HCT116 (cell line): ENCODE measurements around the gene LRP1B. TPM values are rescaled to one million over a fixed set of nuclear protein-coding genes. Genes with fewer than 3 reads are reported as not detected.

Experiments
- ATAC-seq: fragments of 200-7000 bp; cut with Tn5 transposase; 2 replicates; pipeline ENCODE4 v1.9.1; 2020; ENCODE audit warnings: mild to moderate bottlenecking, moderate library complexity
- BruUV-seq: library from RNA; stranded (reverse); fragments of 400-500 nt; replicated peaks from 2 replicates; lab custom pipeline; 2021; lab: Mats Ljungman, UMichigan
- CTCF ChIA-PET: fragments of 300-600 bp; sonication (Branson Sonifier 250); formaldehyde crosslinking; loops from one replicate; lab custom pipeline; 2021; ENCODE audit warnings: antibody characterized with exemption; lab: Charles Lee
- POLR2A ChIA-PET: fragments of 300-600, 350-600 bp; sonication (Branson Sonifier 250); formaldehyde crosslinking; loops from one replicate; lab custom pipeline; 2021; ENCODE audit warnings: antibody characterized with exemption; lab: Charles Lee
- RAD21 ChIA-PET, 2 experiments: fragments of 300-600 bp; sonication (Branson Sonifier 250); formaldehyde crosslinking; loops; one replicate each; lab custom pipeline; 2023; ENCODE audit warnings: low total read pairs in 2 of 2; ENCODE audit not compliant: uncharacterized antibody in 2 of 2, unreplicated experiment in 2 of 2, low non-redundant PET in 1 of 2; lab: Charles Lee
- DNase-seq: peaks from one replicate; pipeline ENCODE4 v3.0.0-alpha.2; 2010; ENCODE audit warnings: low read depth, low spot score
- H2AFZ ChIP-seq: fragments of 200-600 bp; shearing (Covaris generic), sonication (generic); 2 replicates; pipeline ENCODE4 v1.6.1; 2017; ENCODE audit warnings: low read depth, mixed run types, mixed read lengths, antibody characterized with exemption, low read length; ENCODE audit not compliant: poor library complexity, severe bottlenecking
- H3K27ac ChIP-seq: 2 replicates; pipeline ENCODE4 v1.5.1; 2012; ENCODE audit warnings: low read depth, low read length
- H3K27me3 ChIP-seq: fragments of 200-600 bp; sonication (generic); 2 replicates; pipeline ENCODE4 v1.6.1; 2016; ENCODE audit warnings: mixed run types, low read length, mixed read lengths; ENCODE audit not compliant: insufficient read depth
- H3K36me3 ChIP-seq, 2 experiments: fragments of 200-500 bp in 1 of 2; fragments of 200-600 bp in 1 of 2; sonication (Bioruptor generic) in 1 of 2; sonication (generic) in 1 of 2; 2 replicates each; pipeline versions ENCODE4 v1.5.1 to v1.6.1; 2014 to 2016; ENCODE audit warnings: low read length in 2 of 2, inconsistent platforms in 1 of 2, mixed read lengths in 1 of 2, mixed run types in 1 of 2; ENCODE audit not compliant: insufficient read depth in 2 of 2, control insufficient read depth in 1 of 2
- H3K4me1 ChIP-seq, 2 experiments: fragments of 200-600 bp in 1 of 2; sonication (generic) in 1 of 2; 2 replicates each; pipeline versions ENCODE4 v1.5.1 to v1.6.1; 2012 to 2017; ENCODE audit warnings: low read length in 2 of 2, inconsistent platforms in 1 of 2, mild to moderate bottlenecking in 1 of 2, mixed read lengths in 1 of 2, mixed run types in 1 of 2, moderate library complexity in 1 of 2; ENCODE audit not compliant: insufficient read depth in 2 of 2, control insufficient read depth in 1 of 2
- H3K4me2 ChIP-seq: fragments of 200-600 bp; sonication (generic); 2 replicates; pipeline ENCODE4 v1.6.1; 2017; ENCODE audit warnings: mixed run types, low read length, mixed read lengths
- H3K4me3 ChIP-seq, 2 experiments: fragments of 200-600 bp in 1 of 2; sonication (generic) in 1 of 2; replicated peaks in 1 of 2; 2 replicates each; pipeline ENCODE4 v1.5.1; 2011 to 2016; ENCODE audit warnings: low read length in 2 of 2, control low read depth in 1 of 2, low read depth in 1 of 2, mild to moderate bottlenecking in 1 of 2, mixed read lengths in 1 of 2, mixed run types in 1 of 2
- H3K79me2 ChIP-seq: fragments of 200-600 bp; sonication (generic); 2 replicates; pipeline ENCODE4 v1.6.1; 2017; ENCODE audit warnings: mild to moderate bottlenecking, mixed run types, low read length, moderate library complexity, mixed read lengths; ENCODE audit not compliant: insufficient read depth
- H3K9ac ChIP-seq: fragments of 200-600 bp; sonication (generic); 2 replicates; pipeline ENCODE4 v1.6.1; 2016; ENCODE audit warnings: low read length, mixed read lengths
- H3K9me2 ChIP-seq: fragments of 200-600 bp; sonication (generic), shearing (Covaris generic); 2 replicates; pipeline ENCODE4 v1.6.1; 2017; ENCODE audit warnings: mixed run types, mild to moderate bottlenecking, moderate library complexity; ENCODE audit not compliant: insufficient read depth
- H3K9me3 ChIP-seq, 2 experiments: fragments of 200-500 bp in 1 of 2; fragments of 200-600 bp in 1 of 2; sonication (Bioruptor generic) in 1 of 2; sonication (generic) in 1 of 2; 2 replicates each; pipeline ENCODE4 v1.6.1; 2014 to 2017; ENCODE audit warnings: low read length in 2 of 2, mixed read lengths in 2 of 2, inconsistent platforms in 1 of 2, low read depth in 1 of 2, mild to moderate bottlenecking in 1 of 2, mixed run types in 1 of 2, moderate library complexity in 1 of 2; ENCODE audit not compliant: control insufficient read depth in 1 of 2, insufficient read depth in 1 of 2
- H4K20me1 ChIP-seq: fragments of 200-600 bp; sonication (generic), shearing (Covaris generic); 2 replicates; pipeline ENCODE4 v1.6.1; 2017; ENCODE audit warnings: mixed run types, mild to moderate bottlenecking, moderate library complexity; ENCODE audit not compliant: insufficient read depth
- CBX3 ChIP-seq: IDR thresholded peaks from 2 replicates; pipeline ENCODE4 v1.6.1; 2012; ENCODE audit warnings: low read depth
- CEBPB ChIP-seq: IDR thresholded peaks from 2 replicates; pipeline ENCODE4 v1.6.1; 2012; ENCODE audit warnings: low read depth
- EZH2 ChIP-seq: fragments of 200-600 bp; sonication (generic); IDR thresholded peaks from 2 replicates; pipeline ENCODE4 v1.6.1; 2017; ENCODE audit warnings: antibody characterized with exemption, mixed run types
- EZH2phosphoT487 ChIP-seq: fragments of 200-600 bp; IDR thresholded peaks from 2 replicates; pipeline ENCODE4 v1.6.1; 2018; ENCODE audit warnings: antibody characterized with exemption, borderline replicate concordance
- FOSL1 ChIP-seq: IDR thresholded peaks from 2 replicates; pipeline ENCODE4 v1.6.1; 2012; ENCODE audit warnings: low read depth
- POLR2A ChIP-seq: IDR thresholded peaks from 2 replicates; pipeline ENCODE4 v1.7.0; 2011; ENCODE audit warnings: borderline replicate concordance; ENCODE audit not compliant: insufficient read depth, insufficient read length; ENCODE audit errors: extremely low read depth
- POLR2AphosphoS5 ChIP-seq: IDR thresholded peaks from 2 replicates; pipeline ENCODE4 v1.6.1; 2011; ENCODE audit warnings: mild to moderate bottlenecking, low read depth, low read length, moderate library complexity
- SIN3A ChIP-seq: IDR thresholded peaks from 2 replicates; pipeline ENCODE4 v1.6.1; 2012; ENCODE audit warnings: low read depth
- SP1 ChIP-seq: IDR thresholded peaks from 2 replicates; pipeline ENCODE4 v1.6.1; 2012; ENCODE audit warnings: low read depth
- SRF ChIP-seq: IDR thresholded peaks from 2 replicates; pipeline ENCODE4 v1.6.1; 2012; ENCODE audit warnings: low read depth
- YY1 ChIP-seq: IDR thresholded peaks from 2 replicates; pipeline ENCODE4 v1.6.1; 2011; ENCODE audit warnings: low read length, low read depth, moderate library complexity, mild to moderate bottlenecking; ENCODE audit not compliant: insufficient replicate concordance; ENCODE audit errors: extremely low read depth
- ZFX ChIP-seq: fragments of 450-650 bp; IDR thresholded peaks from 2 replicates; pipeline ENCODE4 v1.6.1; 2017
- ZNF274 ChIP-seq: fragments of 200-500 bp; sonication (Bioruptor generic); IDR thresholded peaks from 2 replicates; pipeline ENCODE4 v1.6.1; 2014; ENCODE audit warnings: mild to moderate bottlenecking, low read depth, low read length, inconsistent platforms
- intact Hi-C: fragments of 100-400 bp; cut with micrococcal nuclease; formaldehyde crosslinking; loops from 2 replicates; pipeline ENCODE4 v1.10.0; 2022
- total RNA-seq: library from RNA; stranded (reverse); gene quantifications from one replicate; pipeline ENCODE4 v1.2.1, GENCODE V29; 2021; ENCODE audit not compliant: unreplicated experiment
- TF ChIP-seq, protein P1 (sequence below): IDR thresholded peaks from 2 replicates; pipeline ENCODE4 v1.6.1; 2012
- TF ChIP-seq, protein P2 (sequence below): IDR thresholded peaks from 2 replicates; pipeline ENCODE4 v1.6.1; 2011; ENCODE audit warnings: mild to moderate bottlenecking, low read length, moderate library complexity; ENCODE audit not compliant: insufficient replicate concordance; ENCODE audit errors: extremely low read depth
- TF ChIP-seq, protein P3 (sequence below), 3 experiments: fragments of 200-600 bp in 1 of 3; sonication (generic) in 1 of 3; IDR thresholded peaks in 2 of 3; conservative IDR thresholded peaks in 1 of 3; 2 replicates each; pipeline ENCODE4 v1.5.1; 2012 to 2017; ENCODE audit warnings: low read depth in 2 of 3, low read length in 2 of 3, antibody characterized with exemption in 1 of 3, borderline replicate concordance in 1 of 3, control low read depth in 1 of 3, mild to moderate bottlenecking in 1 of 3, mixed read lengths in 1 of 3, mixed run types in 1 of 3, moderate library complexity in 1 of 3; ENCODE audit not compliant: insufficient read depth in 1 of 3

LRP1B gene
- total RNA-seq, 1 experiment from 2014 or later, result 0.34 TPM

DNA sequence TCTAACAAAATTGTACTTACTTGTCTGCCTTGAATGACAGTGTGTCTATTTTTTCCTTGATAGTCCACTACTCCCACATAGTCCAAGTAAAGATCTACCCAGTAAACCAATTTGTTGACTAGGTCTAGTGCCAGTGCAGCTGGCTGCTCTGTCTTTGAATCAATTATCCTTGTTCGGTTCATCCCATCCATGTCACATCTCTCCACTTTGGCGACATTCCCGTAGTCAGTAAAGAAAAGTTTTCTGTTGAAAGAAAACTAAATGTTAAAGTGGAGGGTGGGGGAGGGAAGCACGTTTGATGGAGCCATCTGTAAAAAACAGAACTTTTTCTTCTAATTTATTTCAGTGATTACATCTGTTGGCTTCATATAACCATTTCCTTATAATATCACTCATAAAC is 1068.8 kb downstream of the LRP1B start (continued):
- no peak for TF ChIP-seq EZH2
- TF ChIP-seq, protein P1, sequence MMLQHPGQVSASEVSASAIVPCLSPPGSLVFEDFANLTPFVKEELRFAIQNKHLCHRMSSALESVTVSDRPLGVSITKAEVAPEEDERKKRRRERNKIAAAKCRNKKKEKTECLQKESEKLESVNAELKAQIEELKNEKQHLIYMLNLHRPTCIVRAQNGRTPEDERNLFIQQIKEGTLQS, result no peak

DNA sequence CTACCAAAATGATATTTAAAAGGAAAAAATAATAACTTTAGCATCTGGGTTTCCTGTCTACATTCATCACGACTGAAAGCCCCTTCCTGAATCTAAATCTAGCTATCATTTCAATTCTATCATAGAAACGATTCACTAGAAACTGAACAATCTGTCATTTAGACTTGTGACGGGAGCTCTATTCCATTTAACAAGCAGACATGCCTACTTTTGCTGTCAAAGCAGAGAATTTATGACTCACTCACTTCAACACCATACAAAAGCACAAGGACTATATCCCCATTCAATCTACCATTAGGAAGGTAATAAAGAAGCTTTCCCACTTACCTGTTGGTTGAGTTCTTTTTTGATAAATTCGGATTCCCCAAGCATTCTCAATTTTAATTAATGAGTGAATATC is 1072.3 kb downstream of the LRP1B start:
- TF ChIP-seq CEBPB (no peak), POLR2A (no peak)
- Histone ChIP-seq H3K79me2 (no peaks in the 10 kb centered on the region), H3K4me2 (no peak overlapping the region), H3K4me3 (no peak overlapping the region), H3K9me2 (no peaks in the 10 kb centered on the region), H3K27ac (no peak overlapping the region), H3K27me3 (no peaks in the 10 kb centered on the region), H2AFZ (no peak overlapping the region), H3K9ac (no peak overlapping the region), H3K36me3 (no peaks in the 10 kb centered on the region), H4K20me1 (no peaks in the 10 kb centered on the region), H3K4me1 (no peaks in the 10 kb centered on the region), H3K9me3 (no peaks in the 10 kb centered on the region)
- BruUV-seq, result no TSS peak
- POLR2A ChIA-PET, result no interaction called here
- no peak for ATAC-seq
- no peak for DNase-seq
- RAD21 ChIA-PET, result no interaction called here
- intact Hi-C loops, result no loop called here
- CTCF ChIA-PET, result no interaction called here

DNA sequence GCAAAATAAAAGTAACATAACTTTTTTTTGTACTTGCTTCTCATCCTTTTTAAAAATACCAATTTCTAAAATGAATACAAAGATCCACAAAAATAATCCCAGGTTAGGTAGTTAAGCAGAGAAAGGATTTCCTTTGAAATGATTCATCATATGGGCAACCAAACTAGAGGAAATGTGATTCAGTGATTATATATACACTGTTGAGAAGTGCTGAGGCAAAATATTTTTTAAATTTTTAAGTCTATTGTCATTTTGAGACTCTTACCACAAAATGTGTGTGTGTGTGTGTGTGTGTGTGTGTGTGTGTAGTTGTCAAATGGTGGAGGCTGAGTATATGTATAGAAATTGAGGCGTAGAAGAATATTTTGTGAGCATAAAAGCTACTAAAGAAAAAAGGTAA is 1075.3 kb downstream of the LRP1B start:
- Histone ChIP-seq H3K36me3 (no peaks in the 10 kb centered on the region), H3K4me2 (no peak overlapping the region), H3K79me2 (no peaks in the 10 kb centered on the region), H3K27ac (no peak overlapping the region), H3K9me2 (no peaks in the 10 kb centered on the region), H3K9ac (no peak overlapping the region), H3K4me3 (no peak overlapping the region), H3K4me1 (no peaks in the 10 kb centered on the region), H2AFZ (no peak overlapping the region), H3K27me3 (no peaks in the 10 kb centered on the region), H3K9me3 (no peaks in the 10 kb centered on the region), H4K20me1 (no peaks in the 10 kb centered on the region)
- POLR2A ChIA-PET, result no interaction called here
- no peak for ATAC-seq
- RAD21 ChIA-PET, result no interaction called here
- intact Hi-C loops, result no loop called here
- CTCF ChIA-PET, result no interaction called here
- BruUV-seq, result no TSS peak
- no peak for DNase-seq
- TF ChIP-seq FOSL1 (no peak), EZH2 (no peak), YY1 (no peak), EZH2phosphoT487 (no peak), POLR2A (no peak), SRF (no peak), POLR2AphosphoS5 (no peak), SIN3A (no peak), CBX3 (no peak), ZFX (no peak), ZNF274 (no peak), SP1 (no peak)
- TF ChIP-seq, protein P2, sequence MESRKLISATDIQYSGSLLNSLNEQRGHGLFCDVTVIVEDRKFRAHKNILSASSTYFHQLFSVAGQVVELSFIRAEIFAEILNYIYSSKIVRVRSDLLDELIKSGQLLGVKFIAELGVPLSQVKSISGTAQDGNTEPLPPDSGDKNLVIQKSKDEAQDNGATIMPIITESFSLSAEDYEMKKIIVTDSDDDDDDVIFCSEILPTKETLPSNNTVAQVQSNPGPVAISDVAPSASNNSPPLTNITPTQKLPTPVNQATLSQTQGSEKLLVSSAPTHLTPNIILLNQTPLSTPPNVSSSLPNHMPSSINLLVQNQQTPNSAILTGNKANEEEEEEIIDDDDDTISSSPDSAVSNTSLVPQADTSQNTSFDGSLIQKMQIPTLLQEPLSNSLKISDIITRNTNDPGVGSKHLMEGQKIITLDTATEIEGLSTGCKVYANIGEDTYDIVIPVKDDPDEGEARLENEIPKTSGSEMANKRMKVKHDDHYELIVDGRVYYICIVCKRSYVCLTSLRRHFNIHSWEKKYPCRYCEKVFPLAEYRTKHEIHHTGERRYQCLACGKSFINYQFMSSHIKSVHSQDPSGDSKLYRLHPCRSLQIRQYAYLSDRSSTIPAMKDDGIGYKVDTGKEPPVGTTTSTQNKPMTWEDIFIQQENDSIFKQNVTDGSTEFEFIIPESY, result no peak
- TF ChIP-seq, protein P3, sequence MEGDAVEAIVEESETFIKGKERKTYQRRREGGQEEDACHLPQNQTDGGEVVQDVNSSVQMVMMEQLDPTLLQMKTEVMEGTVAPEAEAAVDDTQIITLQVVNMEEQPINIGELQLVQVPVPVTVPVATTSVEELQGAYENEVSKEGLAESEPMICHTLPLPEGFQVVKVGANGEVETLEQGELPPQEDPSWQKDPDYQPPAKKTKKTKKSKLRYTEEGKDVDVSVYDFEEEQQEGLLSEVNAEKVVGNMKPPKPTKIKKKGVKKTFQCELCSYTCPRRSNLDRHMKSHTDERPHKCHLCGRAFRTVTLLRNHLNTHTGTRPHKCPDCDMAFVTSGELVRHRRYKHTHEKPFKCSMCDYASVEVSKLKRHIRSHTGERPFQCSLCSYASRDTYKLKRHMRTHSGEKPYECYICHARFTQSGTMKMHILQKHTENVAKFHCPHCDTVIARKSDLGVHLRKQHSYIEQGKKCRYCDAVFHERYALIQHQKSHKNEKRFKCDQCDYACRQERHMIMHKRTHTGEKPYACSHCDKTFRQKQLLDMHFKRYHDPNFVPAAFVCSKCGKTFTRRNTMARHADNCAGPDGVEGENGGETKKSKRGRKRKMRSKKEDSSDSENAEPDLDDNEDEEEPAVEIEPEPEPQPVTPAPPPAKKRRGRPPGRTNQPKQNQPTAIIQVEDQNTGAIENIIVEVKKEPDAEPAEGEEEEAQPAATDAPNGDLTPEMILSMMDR (IDR thresholded peaks at IDR 0.05 in 2 of 3, conservative IDR thresholded peaks at IDR 0.05 in 1 of 3; ENCODE audit: borderline replicate concordance in 1 of 3, insufficient read depth in 1 of 3, low read depth in 2 of 3, low read length in 2 of 3), result no peak
- TF ChIP-seq, protein P1, result no peak
